Measurements from ENCODE around the gene RHEB.

Gene RHEB

GRCh38 chr7:151519765-151520418, at the start of gene RHEB:
Gene RHEB (minus strand): TSS chr7:151519895. CDS start chr7:151519511, 384 bp downstream.
- no peaks in the 10 kb centered on the region for H3K27me3 ChIP-seq (ENCODE audit: insufficient read depth, low read length)
- H3K4me3 ChIP-seq (ENCODE audit: low read length): peak within 1 kb of the TSS; percentile 56
- H2AFZ ChIP-seq (ENCODE audit: low read depth, low read length): peak within 1 kb of the TSS; percentile 28
- H3K9me3 ChIP-seq (ENCODE audit: low read length): peaks cover 2% of the 10 kb centered on the region
- peaks cover 10% of the 10 kb centered on the region for H3K4me1 ChIP-seq (ENCODE audit: insufficient read depth, low read length)
- H3K36me3 ChIP-seq (ENCODE audit: insufficient read depth, low read length): no peaks in the 10 kb centered on the region

- H3K36me3 ChIP-seq (ENCODE audit: insufficient read depth, low read length): peaks cover 7% of the 10 kb centered on the region
- H3K9me3 ChIP-seq (ENCODE audit: low read length): no peaks in the 10 kb centered on the region
- H3K4me1 ChIP-seq (ENCODE audit: insufficient read depth, low read length): no peaks in the 10 kb centered on the region
- no peak overlapping the region for H2AFZ ChIP-seq (ENCODE audit: low read depth, low read length)
- H3K4me3 ChIP-seq (ENCODE audit: low read length): no peak overlapping the region
- H3K27me3 ChIP-seq (ENCODE audit: insufficient read depth, low read length): no peaks in the 10 kb centered on the region
These were observed 47.2 kb upstream of the RHEB start for GRCh38 chr7:151566897-151567320.

- Histone ChIP-seq H3K36me3 (ENCODE audit: insufficient read depth, low read length) (peaks cover 12% of the 10 kb centered on the region), H3K4me1 (ENCODE audit: insufficient read depth, low read length) (no peaks in the 10 kb centered on the region), H3K4me3 (ENCODE audit: low read length) (no peak overlapping the region)
These were observed 45.8 kb upstream of the RHEB start for GRCh38 chr7:151565541-151565940.

GRCh38 chr7:151560243-151560642, 40.5 kb upstream of the RHEB start:
- Histone ChIP-seq H3K36me3 (ENCODE audit: insufficient read depth, low read length) (peaks cover 41% of the 10 kb centered on the region), H2AFZ (ENCODE audit: low read depth, low read length) (no peak overlapping the region)

More at GRCh38 chr7:151565541-151565940, 45.8 kb upstream of the RHEB start:
- no peaks in the 10 kb centered on the region for H3K9me3 ChIP-seq (ENCODE audit: low read length)
- no peaks in the 10 kb centered on the region for H3K27me3 ChIP-seq (ENCODE audit: insufficient read depth, low read length)
- H2AFZ ChIP-seq (ENCODE audit: low read depth, low read length): no peak overlapping the region

GRCh38 chr7:151559557-151560183, 40.0 kb upstream of the RHEB start:
- Histone ChIP-seq H3K36me3 (ENCODE audit: insufficient read depth, low read length) (peaks cover 41% of the 10 kb centered on the region), H3K4me3 (ENCODE audit: low read length) (no peak overlapping the region), H3K9me3 (ENCODE audit: low read length) (no peaks in the 10 kb centered on the region), H2AFZ (ENCODE audit: low read depth, low read length) (no peak overlapping the region), H3K4me1 (ENCODE audit: insufficient read depth, low read length) (no peaks in the 10 kb centered on the region), H3K27me3 (ENCODE audit: insufficient read depth, low read length) (no peaks in the 10 kb centered on the region)

More at GRCh38 chr7:151560243-151560642, 40.5 kb upstream of the RHEB start:
- Histone ChIP-seq H3K9me3 (ENCODE audit: low read length) (no peaks in the 10 kb centered on the region), H3K4me1 (ENCODE audit: insufficient read depth, low read length) (no peaks in the 10 kb centered on the region), H3K4me3 (ENCODE audit: low read length) (no peak overlapping the region), H3K27me3 (ENCODE audit: insufficient read depth, low read length) (no peaks in the 10 kb centered on the region)

GRCh38 chr7:151558575-151558974, 38.9 kb upstream of the RHEB start:
- H3K36me3 ChIP-seq (ENCODE audit: insufficient read depth, low read length): peaks cover 37% of the 10 kb centered on the region
- no peaks in the 10 kb centered on the region for H3K9me3 ChIP-seq (ENCODE audit: low read length)
- H3K4me3 ChIP-seq (ENCODE audit: low read length): no peak overlapping the region
- H3K27me3 ChIP-seq (ENCODE audit: insufficient read depth, low read length): no peaks in the 10 kb centered on the region
- no peaks in the 10 kb centered on the region for H3K4me1 ChIP-seq (ENCODE audit: insufficient read depth, low read length)
- H2AFZ ChIP-seq (ENCODE audit: low read depth, low read length): no peak overlapping the region

- Histone ChIP-seq H3K4me1 (ENCODE audit: insufficient read depth, low read length) (no peaks in the 10 kb centered on the region), H3K27me3 (ENCODE audit: insufficient read depth, low read length) (no peaks in the 10 kb centered on the region), H2AFZ (ENCODE audit: low read depth, low read length) (no peak overlapping the region), H3K4me3 (ENCODE audit: low read length) (no peak overlapping the region), H3K9me3 (ENCODE audit: low read length) (no peaks in the 10 kb centered on the region), H3K36me3 (ENCODE audit: insufficient read depth, low read length) (peaks cover 34% of the 10 kb centered on the region)
These were observed 36.9 kb upstream of the RHEB start for GRCh38 chr7:151556592-151556991.

GRCh38 chr7:151553356-151553755, 33.7 kb upstream of the RHEB start:
- Histone ChIP-seq H3K4me3 (ENCODE audit: low read length) (no peak overlapping the region), H3K27me3 (ENCODE audit: insufficient read depth, low read length) (no peaks in the 10 kb centered on the region), H3K9me3 (ENCODE audit: low read length) (no peaks in the 10 kb centered on the region), H3K36me3 (ENCODE audit: insufficient read depth, low read length) (peaks cover 12% of the 10 kb centered on the region), H3K4me1 (ENCODE audit: insufficient read depth, low read length) (no peaks in the 10 kb centered on the region), H2AFZ (ENCODE audit: low read depth, low read length) (no peak overlapping the region)

GRCh38 chr7:151552352-151553028, 32.8 kb upstream of the RHEB start:
- H3K4me3 ChIP-seq (ENCODE audit: low read length): no peak overlapping the region
- no peak overlapping the region for H2AFZ ChIP-seq (ENCODE audit: low read depth, low read length)

GRCh38 chr7:151551820-151552219, 32.1 kb upstream of the RHEB start:
- Histone ChIP-seq H2AFZ (ENCODE audit: low read depth, low read length) (no peak overlapping the region), H3K4me3 (ENCODE audit: low read length) (no peak overlapping the region), H3K36me3 (ENCODE audit: insufficient read depth, low read length) (peaks cover 3% of the 10 kb centered on the region), H3K27me3 (ENCODE audit: insufficient read depth, low read length) (no peaks in the 10 kb centered on the region), H3K4me1 (ENCODE audit: insufficient read depth, low read length) (no peaks in the 10 kb centered on the region), H3K9me3 (ENCODE audit: low read length) (no peaks in the 10 kb centered on the region)

More at GRCh38 chr7:151552352-151553028, 32.8 kb upstream of the RHEB start:
- no peaks in the 10 kb centered on the region for H3K9me3 ChIP-seq (ENCODE audit: low read length)
- no peaks in the 10 kb centered on the region for H3K4me1 ChIP-seq (ENCODE audit: insufficient read depth, low read length)
- peaks cover 6% of the 10 kb centered on the region for H3K36me3 ChIP-seq (ENCODE audit: insufficient read depth, low read length)
- no peaks in the 10 kb centered on the region for H3K27me3 ChIP-seq (ENCODE audit: insufficient read depth, low read length)

- Histone ChIP-seq H3K4me3 (ENCODE audit: low read length) (no peak overlapping the region), H3K9me3 (ENCODE audit: low read length) (no peaks in the 10 kb centered on the region), H2AFZ (ENCODE audit: low read depth, low read length) (no peak overlapping the region), H3K27me3 (ENCODE audit: insufficient read depth, low read length) (no peaks in the 10 kb centered on the region), H3K4me1 (ENCODE audit: insufficient read depth, low read length) (no peaks in the 10 kb centered on the region), H3K36me3 (ENCODE audit: insufficient read depth, low read length) (no peaks in the 10 kb centered on the region)
These were observed 31.1 kb upstream of the RHEB start for GRCh38 chr7:151550656-151551286.

- Histone ChIP-seq H3K27me3 (ENCODE audit: insufficient read depth, low read length) (no peaks in the 10 kb centered on the region), H3K9me3 (ENCODE audit: low read length) (no peaks in the 10 kb centered on the region), H2AFZ (ENCODE audit: low read depth, low read length) (no peak overlapping the region), H3K4me3 (ENCODE audit: low read length) (no peak overlapping the region), H3K4me1 (ENCODE audit: insufficient read depth, low read length) (no peaks in the 10 kb centered on the region), H3K36me3 (ENCODE audit: insufficient read depth, low read length) (no peaks in the 10 kb centered on the region)
These were observed 29.9 kb upstream of the RHEB start for GRCh38 chr7:151549644-151550043.

GRCh38 chr7:151549083-151549482, 29.4 kb upstream of the RHEB start:
- H3K9me3 ChIP-seq (ENCODE audit: low read length): no peaks in the 10 kb centered on the region
- H3K36me3 ChIP-seq (ENCODE audit: insufficient read depth, low read length): no peaks in the 10 kb centered on the region
- H2AFZ ChIP-seq (ENCODE audit: low read depth, low read length): no peak overlapping the region
- no peak overlapping the region for H3K4me3 ChIP-seq (ENCODE audit: low read length)
- H3K27me3 ChIP-seq (ENCODE audit: insufficient read depth, low read length): no peaks in the 10 kb centered on the region
- no peaks in the 10 kb centered on the region for H3K4me1 ChIP-seq (ENCODE audit: insufficient read depth, low read length)
